ENCODE data around the gene ATG16L1.

GRCh38 chr2:233325814-233326213 lies 74.3 kb downstream of the ATG16L1 start:
- TF ChIP-seq CTCF (IDR thresholded peaks at IDR 0.05) = no peak
- no peak for TF ChIP-seq POLR2A (IDR thresholded peaks at IDR 0.05)
